ENCODE results near the gene SSR2.

SSR2 gene

DNA sequence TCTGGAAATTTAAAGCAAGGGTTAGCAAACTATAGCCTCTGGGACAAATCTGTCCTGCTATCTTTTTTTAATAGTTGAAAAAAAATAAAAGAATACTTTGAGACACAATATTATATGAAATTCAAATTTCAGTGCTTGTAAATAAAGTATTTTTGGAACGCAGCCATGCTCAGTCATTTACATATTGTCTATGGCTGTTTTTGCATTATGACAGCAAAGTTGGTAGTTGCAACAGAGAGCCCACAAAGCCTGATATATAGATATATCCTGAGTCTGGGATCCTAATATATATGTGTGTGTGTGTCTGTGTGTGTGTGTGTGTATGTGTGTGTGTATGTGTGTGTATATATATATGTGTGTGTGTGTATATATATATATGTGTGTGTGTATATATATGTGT, 20.8 kb downstream of the SSR2 start:
- no peaks in the 10 kb centered on the region for H3F3A ChIP-seq (ENCODE audit: insufficient read depth)
- no peaks in the 10 kb centered on the region for H3K9me3 ChIP-seq (ENCODE audit: insufficient read depth, low read length)
- H3K27me3 ChIP-seq (ENCODE audit: low read length): no peaks in the 10 kb centered on the region
- no peak overlapping the region for H3K4me3 ChIP-seq (ENCODE audit: insufficient read depth, low read length, poor library complexity, severe bottlenecking)
- H2AFZ ChIP-seq (ENCODE audit: low read depth, low read length, severe bottlenecking): no peak overlapping the region
- no peak overlapping the region for H3K27ac ChIP-seq (ENCODE audit: low read depth, low read length)
- no peak overlapping the region for H3K9ac ChIP-seq (ENCODE audit: low read length)
- TF ChIP-seq EZH2phosphoT487 (conservative IDR thresholded peaks at IDR 0.05; ENCODE audit: low read length): no peak
- TF ChIP-seq, protein P1, sequence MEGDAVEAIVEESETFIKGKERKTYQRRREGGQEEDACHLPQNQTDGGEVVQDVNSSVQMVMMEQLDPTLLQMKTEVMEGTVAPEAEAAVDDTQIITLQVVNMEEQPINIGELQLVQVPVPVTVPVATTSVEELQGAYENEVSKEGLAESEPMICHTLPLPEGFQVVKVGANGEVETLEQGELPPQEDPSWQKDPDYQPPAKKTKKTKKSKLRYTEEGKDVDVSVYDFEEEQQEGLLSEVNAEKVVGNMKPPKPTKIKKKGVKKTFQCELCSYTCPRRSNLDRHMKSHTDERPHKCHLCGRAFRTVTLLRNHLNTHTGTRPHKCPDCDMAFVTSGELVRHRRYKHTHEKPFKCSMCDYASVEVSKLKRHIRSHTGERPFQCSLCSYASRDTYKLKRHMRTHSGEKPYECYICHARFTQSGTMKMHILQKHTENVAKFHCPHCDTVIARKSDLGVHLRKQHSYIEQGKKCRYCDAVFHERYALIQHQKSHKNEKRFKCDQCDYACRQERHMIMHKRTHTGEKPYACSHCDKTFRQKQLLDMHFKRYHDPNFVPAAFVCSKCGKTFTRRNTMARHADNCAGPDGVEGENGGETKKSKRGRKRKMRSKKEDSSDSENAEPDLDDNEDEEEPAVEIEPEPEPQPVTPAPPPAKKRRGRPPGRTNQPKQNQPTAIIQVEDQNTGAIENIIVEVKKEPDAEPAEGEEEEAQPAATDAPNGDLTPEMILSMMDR (IDR thresholded peaks at IDR 0.05; ENCODE audit: insufficient read depth, low read length, poor library complexity, severe bottlenecking): no peak
- no peaks in the 10 kb centered on the region for H3K9me2 ChIP-seq (replicated peaks; ENCODE audit: insufficient read depth, low read length)
- no peak overlapping the region for H3K4me2 ChIP-seq (ENCODE audit: low read depth, low read length, poor library complexity, severe bottlenecking)
- no peaks in the 10 kb centered on the region for H3K36me3 ChIP-seq (ENCODE audit: low read length)
- no peaks in the 10 kb centered on the region for H4K20me1 ChIP-seq (ENCODE audit: low read depth, low read length)
- H3K79me2 ChIP-seq (ENCODE audit: insufficient read depth, low read length): no peaks in the 10 kb centered on the region

DNA sequence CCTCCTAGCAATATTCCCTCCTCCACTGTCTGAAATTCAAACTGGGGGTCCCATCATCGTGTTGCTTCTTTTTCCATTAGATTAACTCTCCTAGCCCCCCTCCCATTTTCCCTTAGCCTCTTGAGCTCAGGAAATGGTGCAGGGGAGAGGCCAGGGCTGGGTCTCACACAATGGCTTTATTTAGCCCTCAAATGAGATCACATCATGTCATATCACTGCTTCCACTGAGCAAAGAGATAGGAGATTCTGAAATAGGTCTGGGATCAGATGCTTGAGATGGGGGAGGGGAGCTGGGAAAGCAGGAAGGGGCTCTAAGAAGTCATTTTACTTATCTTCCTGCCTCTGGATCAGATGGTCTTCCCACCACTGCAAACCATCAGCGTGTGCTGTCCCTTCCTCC, 24.6 kb downstream of the SSR2 start:
- Histone ChIP-seq H3F3A (ENCODE audit: insufficient read depth) (no peaks in the 10 kb centered on the region), H4K20me1 (ENCODE audit: low read depth, low read length) (no peaks in the 10 kb centered on the region), H3K36me3 (ENCODE audit: low read length) (no peaks in the 10 kb centered on the region), H3K27ac (ENCODE audit: low read depth, low read length) (no peak overlapping the region), H3K9ac (ENCODE audit: low read length) (no peak overlapping the region), H3K4me2 (ENCODE audit: low read depth, low read length, poor library complexity, severe bottlenecking) (no peak overlapping the region), H3K9me3 (ENCODE audit: insufficient read depth, low read length) (no peaks in the 10 kb centered on the region), H2AFZ (ENCODE audit: low read depth, low read length, severe bottlenecking) (no peak overlapping the region), H3K79me2 (ENCODE audit: insufficient read depth, low read length) (no peaks in the 10 kb centered on the region), H3K27me3 (ENCODE audit: low read length) (no peaks in the 10 kb centered on the region), H3K4me3 (ENCODE audit: insufficient read depth, low read length, poor library complexity, severe bottlenecking) (no peak overlapping the region), H3K9me2 (replicated peaks; ENCODE audit: insufficient read depth, low read length) (no peaks in the 10 kb centered on the region)
- no peak for TF ChIP-seq EZH2phosphoT487 (conservative IDR thresholded peaks at IDR 0.05; ENCODE audit: low read length)
- TF ChIP-seq, protein P1 (IDR thresholded peaks at IDR 0.05; ENCODE audit: insufficient read depth, low read length, poor library complexity, severe bottlenecking): no peak

DNA sequence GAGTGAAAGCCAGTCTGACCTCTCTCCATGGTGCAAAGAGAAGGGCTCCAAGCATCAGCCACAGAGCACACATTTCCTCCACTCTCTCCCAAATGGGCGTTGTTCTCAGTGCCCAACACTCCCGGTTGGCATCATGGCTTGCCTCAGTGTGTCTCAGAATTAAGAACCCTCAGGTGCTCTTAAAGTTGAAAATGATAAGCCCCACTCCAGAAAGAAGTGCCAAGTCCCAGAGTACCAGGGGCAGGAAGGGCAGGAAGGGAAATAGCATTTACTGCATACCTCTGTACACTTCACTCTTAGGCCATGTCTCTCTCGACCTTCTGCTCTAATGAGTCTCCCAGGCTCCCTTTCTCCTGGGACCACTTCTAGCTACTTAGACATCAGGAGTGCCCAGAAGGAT, 27.2 kb downstream of the SSR2 start:
- Histone ChIP-seq H3K9me3 (ENCODE audit: insufficient read depth, low read length) (no peaks in the 10 kb centered on the region), H3K4me3 (ENCODE audit: insufficient read depth, low read length, poor library complexity, severe bottlenecking) (no peak overlapping the region), H3K27me3 (ENCODE audit: low read length) (no peaks in the 10 kb centered on the region), H4K20me1 (ENCODE audit: low read depth, low read length) (no peaks in the 10 kb centered on the region), H3K4me2 (ENCODE audit: low read depth, low read length, poor library complexity, severe bottlenecking) (no peak overlapping the region), H2AFZ (ENCODE audit: low read depth, low read length, severe bottlenecking) (no peak overlapping the region), H3K9ac (ENCODE audit: low read length) (no peak overlapping the region), H3F3A (ENCODE audit: insufficient read depth) (no peaks in the 10 kb centered on the region), H3K36me3 (ENCODE audit: low read length) (no peaks in the 10 kb centered on the region), H3K9me2 (replicated peaks; ENCODE audit: insufficient read depth, low read length) (no peaks in the 10 kb centered on the region), H3K79me2 (ENCODE audit: insufficient read depth, low read length) (no peaks in the 10 kb centered on the region), H3K27ac (ENCODE audit: low read depth, low read length) (no peak overlapping the region)
- TF ChIP-seq EZH2phosphoT487 (conservative IDR thresholded peaks at IDR 0.05; ENCODE audit: low read length): no peak

DNA sequence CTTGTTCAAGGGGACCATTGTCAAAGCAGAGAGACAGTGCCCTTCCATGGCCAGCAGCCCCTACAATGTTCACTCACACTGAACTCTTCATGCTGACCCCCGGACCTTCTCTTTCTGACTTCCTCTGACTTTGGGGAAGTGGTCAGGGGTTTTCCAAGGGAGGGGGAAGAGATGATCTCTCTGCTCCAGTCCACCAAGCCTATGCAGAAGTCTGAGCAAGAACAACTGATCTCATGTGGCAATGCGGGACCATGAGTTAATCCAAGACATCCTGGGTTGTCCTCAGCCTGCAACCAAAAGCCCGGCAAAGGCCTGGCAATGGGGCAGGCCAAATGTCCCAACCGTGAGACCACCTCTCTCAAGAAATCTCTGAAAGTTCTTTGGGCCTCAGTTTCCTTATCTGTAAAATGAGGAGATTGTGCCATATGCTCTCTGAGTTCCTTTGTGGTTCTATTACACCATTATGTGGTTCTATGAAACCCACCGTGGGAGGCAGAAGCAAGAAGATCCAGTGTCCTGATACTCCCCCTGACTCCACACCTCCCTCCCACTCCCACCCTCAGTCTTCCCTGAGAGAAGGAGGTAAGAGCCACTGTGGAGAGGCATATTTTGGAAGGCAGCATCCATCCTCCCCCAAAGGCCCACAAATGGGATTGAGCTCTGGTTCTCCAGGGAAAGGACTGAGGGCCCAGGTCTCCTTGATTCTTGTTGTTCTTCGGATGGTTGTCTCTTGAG, 30.6 kb downstream of the SSR2 start:
- no peaks in the 10 kb centered on the region for H3K27me3 ChIP-seq (ENCODE audit: low read length)
- H3K9ac ChIP-seq (ENCODE audit: low read length): no peak overlapping the region
- no peaks in the 10 kb centered on the region for H3K79me2 ChIP-seq (ENCODE audit: insufficient read depth, low read length)
- H3K9me2 ChIP-seq (replicated peaks; ENCODE audit: insufficient read depth, low read length): no peaks in the 10 kb centered on the region
- no peak overlapping the region for H3K27ac ChIP-seq (ENCODE audit: low read depth, low read length)
- H3K36me3 ChIP-seq (ENCODE audit: low read length): no peaks in the 10 kb centered on the region
- H4K20me1 ChIP-seq (ENCODE audit: low read depth, low read length): no peaks in the 10 kb centered on the region
- no peaks in the 10 kb centered on the region for H3F3A ChIP-seq (ENCODE audit: insufficient read depth)
- no peak overlapping the region for H3K4me2 ChIP-seq (ENCODE audit: low read depth, low read length, poor library complexity, severe bottlenecking)
- TF ChIP-seq, protein P1 (IDR thresholded peaks at IDR 0.05; ENCODE audit: insufficient read depth, low read length, poor library complexity, severe bottlenecking): no peak
- no peak overlapping the region for H3K4me3 ChIP-seq (ENCODE audit: insufficient read depth, low read length, poor library complexity, severe bottlenecking)
- no peaks in the 10 kb centered on the region for H3K9me3 ChIP-seq (ENCODE audit: insufficient read depth, low read length)
- H2AFZ ChIP-seq (ENCODE audit: low read depth, low read length, severe bottlenecking): no peak overlapping the region
